Suprapubic skin (tissue), 4 donors: Measurements from ENCODE around the gene IFT20. TPM values are rescaled to one million over a fixed set of nuclear protein-coding genes. Genes with fewer than 3 reads are reported as not detected.

ENCODE experiments used
- DNase-seq, 2 donors: peaks; one replicate each; pipeline ENCODE4 v3.0.0-alpha.2; 2019; ENCODE audit warnings: low spot score in 2 of 2
- H3K27ac ChIP-seq: fragments of 200-600 bp; sonication (generic); one replicate; pipeline ENCODE4 v1.5.1; 2019
- H3K27me3 ChIP-seq: fragments of 200-600 bp; sonication (generic); one replicate; pipeline ENCODE4 v1.5.1; 2019
- H3K36me3 ChIP-seq: fragments of 200-600 bp; sonication (generic); one replicate; pipeline ENCODE4 v1.5.1; 2019
- H3K4me1 ChIP-seq: fragments of 200-600 bp; sonication (generic); one replicate; pipeline ENCODE4 v1.5.1; 2019
- H3K4me3 ChIP-seq: fragments of 200-600 bp; sonication (generic); one replicate; pipeline ENCODE4 v1.5.1; 2019; ENCODE audit warnings: mild to moderate bottlenecking
- H3K9me3 ChIP-seq: fragments of 200-600 bp; sonication (generic); one replicate; pipeline ENCODE4 v1.5.1; 2019
- EP300 ChIP-seq: sonication (generic); formaldehyde crosslinking; IDR thresholded peaks from one replicate; pipeline ENCODE4 v1.6.1; 2017; ENCODE audit warnings: antibody characterized with exemption
- POLR2A ChIP-seq, 2 donors: fragments of 450-650 bp; IDR thresholded peaks; one replicate each; pipeline ENCODE4 v1.6.1; 2017; ENCODE audit warnings: antibody characterized with exemption in 2 of 2, mild to moderate bottlenecking in 2 of 2, moderate library complexity in 2 of 2
- POLR2AphosphoS5 ChIP-seq, 3 donors: sonication (generic); formaldehyde crosslinking; IDR thresholded peaks; one replicate each; pipeline ENCODE4 v1.6.1; 2017; ENCODE audit warnings: antibody characterized with exemption in 3 of 3
- WGBS: methylation state at CpG from one replicate; pipeline ENCODE4 v1.1.5; 2018; 5-methylcytosine and 5-hydroxymethylcytosine counted together
- total RNA-seq, 4 donors: library from RNA; depleted of rRNA; stranded (reverse); fragments of >200 nt; gene quantifications; one replicate each; pipeline ENCODE4 v1.1.0, GENCODE V29; 2016
- TF ChIP-seq, protein P1 (sequence below), 2 donors: fragments of 200-600 bp in 1 of 2; fragments of 450-650 bp in 1 of 2; sonication (generic) in 1 of 2; IDR thresholded peaks; one replicate each; pipeline ENCODE4 v1.5.1; 2016 to 2019; ENCODE audit warnings: antibody characterized with exemption in 2 of 2, mild to moderate bottlenecking in 1 of 2, moderate library complexity in 1 of 2

The IFT20 gene
- total RNA-seq, 4 donors from 2014 or later: 31.5 to 52.1 (median 32.9) TPM

DNA sequence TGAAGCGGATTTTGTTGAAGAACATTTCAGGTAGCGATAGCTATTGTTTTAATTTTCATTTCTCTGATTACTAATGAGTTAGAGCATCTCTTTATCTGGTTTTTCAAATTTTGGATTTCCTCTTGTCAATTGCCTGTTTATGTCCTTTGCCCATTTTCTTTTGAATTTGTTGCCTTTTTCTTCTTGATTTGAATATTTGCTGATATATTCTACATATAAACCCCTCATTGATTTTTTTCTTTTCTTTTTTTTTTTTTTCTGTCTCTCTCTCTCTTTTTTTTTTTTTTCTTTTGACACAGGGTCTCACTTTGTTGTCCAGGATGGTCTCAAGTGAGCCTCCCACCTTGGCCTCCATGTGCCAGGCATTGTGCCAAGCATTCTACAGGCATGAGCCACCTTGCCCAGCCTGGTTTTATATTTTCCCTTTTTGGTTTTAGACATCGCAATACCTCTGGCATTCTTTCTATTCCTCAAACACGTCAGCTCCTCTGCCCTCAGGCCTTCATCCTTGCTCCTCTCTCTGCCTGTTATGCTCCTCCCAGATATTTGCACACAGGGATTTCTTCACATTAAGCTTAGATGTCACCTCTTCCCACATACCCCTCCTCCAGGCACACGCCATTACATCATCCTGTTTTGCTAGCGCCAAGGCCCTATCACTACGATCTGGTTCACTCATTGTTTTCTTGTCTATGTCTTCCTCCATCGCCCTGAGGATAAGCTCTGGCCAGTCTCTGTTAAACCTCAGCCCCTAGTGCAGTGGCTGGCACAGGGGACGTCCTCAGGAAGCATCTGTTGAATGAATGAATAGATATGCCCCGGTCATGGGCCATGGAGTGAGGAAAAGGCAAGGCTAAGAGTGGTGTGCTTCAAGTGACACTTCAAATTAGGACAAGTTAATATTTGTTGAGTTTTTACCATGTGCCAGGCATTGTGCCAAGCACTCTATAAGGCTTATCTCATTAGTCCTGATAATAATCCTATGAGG is 44.8 kb upstream of the IFT20 start:
- Histone ChIP-seq H3K27me3 (no peaks in the 10 kb centered on the region), H3K4me1 (peaks cover 26% of the 10 kb centered on the region), H3K4me3 (no peak overlapping the region), H3K9me3 (no peaks in the 10 kb centered on the region), H3K27ac (no peak overlapping the region), H3K36me3 (no peaks in the 10 kb centered on the region)
- WGBS: 70% methylated on average over 10 of the region's 10 CpGs
- DNase-seq: peak in 1 of 2 donors; percentile 11
- TF ChIP-seq POLR2AphosphoS5 (IDR thresholded peaks at IDR 0.05) (no peak), POLR2A (IDR thresholded peaks at IDR 0.05) (no peak), EP300 (no peak)
- TF ChIP-seq, protein P1, sequence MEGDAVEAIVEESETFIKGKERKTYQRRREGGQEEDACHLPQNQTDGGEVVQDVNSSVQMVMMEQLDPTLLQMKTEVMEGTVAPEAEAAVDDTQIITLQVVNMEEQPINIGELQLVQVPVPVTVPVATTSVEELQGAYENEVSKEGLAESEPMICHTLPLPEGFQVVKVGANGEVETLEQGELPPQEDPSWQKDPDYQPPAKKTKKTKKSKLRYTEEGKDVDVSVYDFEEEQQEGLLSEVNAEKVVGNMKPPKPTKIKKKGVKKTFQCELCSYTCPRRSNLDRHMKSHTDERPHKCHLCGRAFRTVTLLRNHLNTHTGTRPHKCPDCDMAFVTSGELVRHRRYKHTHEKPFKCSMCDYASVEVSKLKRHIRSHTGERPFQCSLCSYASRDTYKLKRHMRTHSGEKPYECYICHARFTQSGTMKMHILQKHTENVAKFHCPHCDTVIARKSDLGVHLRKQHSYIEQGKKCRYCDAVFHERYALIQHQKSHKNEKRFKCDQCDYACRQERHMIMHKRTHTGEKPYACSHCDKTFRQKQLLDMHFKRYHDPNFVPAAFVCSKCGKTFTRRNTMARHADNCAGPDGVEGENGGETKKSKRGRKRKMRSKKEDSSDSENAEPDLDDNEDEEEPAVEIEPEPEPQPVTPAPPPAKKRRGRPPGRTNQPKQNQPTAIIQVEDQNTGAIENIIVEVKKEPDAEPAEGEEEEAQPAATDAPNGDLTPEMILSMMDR (IDR thresholded peaks at IDR 0.05): no peak

- TF ChIP-seq POLR2AphosphoS5 (IDR thresholded peaks at IDR 0.05): no peak
- TF ChIP-seq EP300: no peak
- TF ChIP-seq, protein P1 (IDR thresholded peaks at IDR 0.05): no peak
- TF ChIP-seq POLR2A (IDR thresholded peaks at IDR 0.05): no peak
- Histone ChIP-seq H3K27ac (no peak overlapping the region), H3K9me3 (no peaks in the 10 kb centered on the region), H3K36me3 (no peaks in the 10 kb centered on the region), H3K27me3 (no peaks in the 10 kb centered on the region), H3K4me3 (no peak overlapping the region), H3K4me1 (peaks cover 30% of the 10 kb centered on the region)
- no peak for DNase-seq
- WGBS: 89% methylated on average over 2 of the region's 6 CpGs
Measured at GRCh38 chr17:28372945-28373274, 37.6 kb upstream of the IFT20 start.

DNA sequence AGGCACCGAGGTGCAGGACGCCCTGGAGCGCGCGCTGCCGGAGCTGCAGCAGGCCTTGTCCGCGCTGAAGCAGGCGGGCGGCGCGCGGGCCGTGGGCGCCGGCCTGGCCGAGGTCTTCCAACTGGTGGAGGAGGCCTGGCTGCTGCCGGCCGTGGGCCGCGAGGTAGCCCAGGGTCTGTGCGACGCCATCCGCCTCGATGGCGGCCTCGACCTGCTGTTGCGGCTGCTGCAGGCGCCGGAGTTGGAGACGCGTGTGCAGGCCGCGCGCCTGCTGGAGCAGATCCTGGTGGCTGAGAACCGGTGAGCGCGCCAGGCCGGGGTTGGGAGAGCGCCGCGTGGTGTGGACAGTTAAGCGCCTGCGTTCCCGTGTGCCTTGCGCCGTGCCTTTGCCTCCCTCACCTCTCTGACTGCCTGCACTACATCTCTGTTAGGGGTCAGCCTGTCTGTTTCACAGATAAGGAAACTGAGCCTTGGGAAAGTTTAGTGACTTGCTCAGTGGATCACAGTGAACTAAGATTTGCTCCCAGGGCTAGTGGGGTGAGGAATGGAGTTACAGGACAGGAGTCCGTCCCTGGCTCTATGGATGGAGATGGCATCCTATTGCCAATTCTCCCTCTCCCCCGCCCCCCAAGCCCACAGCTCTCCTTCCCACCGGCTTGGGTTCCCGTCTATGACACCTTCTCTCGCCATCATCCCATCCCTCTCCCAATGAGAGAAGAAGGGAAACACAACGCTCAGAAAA is 37.1 kb upstream of the IFT20 start:
- Histone ChIP-seq H3K4me3 (peak overlapping the region; percentile 64), H3K36me3 (no peaks in the 10 kb centered on the region), H3K27ac (peak overlapping the region; percentile 23), H3K9me3 (no peaks in the 10 kb centered on the region), H3K27me3 (no peaks in the 10 kb centered on the region), H3K4me1 (peaks cover 30% of the 10 kb centered on the region)
- WGBS: 37% methylated on average over 11 of the region's 53 CpGs
- TF ChIP-seq EP300 (no peak), POLR2A (IDR thresholded peaks at IDR 0.05) (no peak), POLR2AphosphoS5 (IDR thresholded peaks at IDR 0.05) (no peak)
- TF ChIP-seq, protein P1 (IDR thresholded peaks at IDR 0.05): no peak
- DNase-seq: no peak

DNA sequence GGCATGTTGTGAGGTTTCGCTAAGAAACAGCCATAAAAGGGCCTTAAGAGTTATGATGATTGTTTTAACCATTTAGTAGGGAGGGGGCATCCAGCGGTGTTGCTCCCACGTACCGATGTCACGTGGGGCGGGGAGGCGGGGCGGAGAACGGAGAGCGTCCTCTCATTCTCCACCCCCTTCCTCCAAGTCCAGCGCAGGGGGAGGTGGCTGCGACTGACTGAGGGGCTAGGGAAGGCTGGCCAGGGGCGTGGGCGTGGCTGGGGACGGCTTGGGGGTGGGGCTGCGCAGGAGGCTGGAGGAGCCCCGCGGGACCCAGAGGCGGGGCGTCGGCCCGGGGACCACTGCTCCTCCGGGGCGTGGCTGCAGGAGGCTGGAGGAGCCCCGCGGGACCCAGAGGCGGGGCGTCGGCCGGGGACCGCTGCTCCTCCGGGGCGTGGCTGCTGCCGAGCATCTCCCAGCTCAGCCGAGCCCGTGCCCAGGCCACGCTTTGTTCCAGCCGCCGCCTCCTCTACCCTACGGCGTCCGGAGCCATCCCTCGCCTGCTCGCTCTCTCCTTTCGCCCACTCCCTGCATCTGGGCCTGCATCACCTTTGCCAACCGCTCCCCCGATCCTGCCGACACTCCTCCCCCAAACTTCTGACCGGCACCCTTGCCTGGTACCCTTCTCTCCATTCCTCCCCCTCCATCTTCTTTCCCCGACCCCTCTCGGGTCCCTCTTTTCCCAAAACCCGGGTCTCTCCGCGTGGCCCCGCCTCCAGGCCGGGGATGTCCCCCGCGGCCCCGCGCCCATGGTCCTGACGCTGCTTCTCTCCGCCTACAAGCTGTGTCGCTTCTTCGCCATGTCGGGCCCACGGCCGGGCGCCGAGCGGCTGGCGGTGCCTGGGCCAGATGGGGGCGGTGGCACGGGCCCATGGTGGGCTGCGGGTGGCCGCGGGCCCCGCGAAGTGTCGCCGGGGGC is 36.3 kb upstream of the IFT20 start, which contains the start of gene SARM1:
Gene SARM1 (plus strand): TSS at position 450 of the 958 bp plus-strand sequence. CDS start 339 bp downstream, at position 789.
- Histone ChIP-seq H3K9me3 (no peaks in the 10 kb centered on the region), H3K4me1 (peaks cover 30% of the 10 kb centered on the region), H3K36me3 (no peaks in the 10 kb centered on the region), H3K4me3 (peak within 1 kb of the TSS; percentile 64), H3K27me3 (no peaks in the 10 kb centered on the region), H3K27ac (peak within 1 kb of the TSS; percentile 23)
- WGBS: under 1% methylated on average over 37 of the region's 80 CpGs
- no peak for TF ChIP-seq POLR2AphosphoS5 (IDR thresholded peaks at IDR 0.05)
- TF ChIP-seq, protein P1 (IDR thresholded peaks at IDR 0.05): no peak
- TF ChIP-seq POLR2A (IDR thresholded peaks at IDR 0.05): no peak
- no peak for TF ChIP-seq EP300
- DNase-seq: peak; percentile 88 to 91
